ENCODE measurements around the gene COX5A.

DNA sequence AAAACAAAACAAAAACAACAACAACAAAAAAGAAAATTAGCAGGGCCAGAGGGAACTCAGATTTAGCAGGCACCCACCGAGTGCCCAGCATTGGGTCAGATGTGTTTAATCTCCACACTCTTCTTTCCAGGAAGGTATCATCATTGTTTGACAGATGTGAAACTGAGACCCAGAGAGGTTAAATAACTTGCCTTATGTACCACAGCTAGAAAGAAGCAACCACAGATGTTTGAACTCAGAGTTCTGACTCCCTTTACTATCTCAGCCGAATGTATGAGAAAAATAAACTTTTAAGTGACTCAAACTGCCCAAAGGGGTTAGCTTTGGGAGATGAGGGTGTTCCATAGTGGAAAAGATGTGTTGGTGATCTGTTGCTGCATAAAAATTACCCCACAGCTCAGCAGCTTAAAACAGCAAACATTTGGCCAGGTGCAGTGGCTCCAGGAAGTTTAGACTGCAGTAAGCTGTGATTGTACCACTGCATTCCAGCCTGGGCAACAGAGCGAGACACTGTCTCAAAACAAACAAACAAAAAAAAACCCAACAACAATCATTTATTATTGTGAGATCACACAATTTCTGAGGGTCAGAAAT is 23.2 kb upstream of the COX5A start:
- TF ChIP-seq EZH2 (IDR thresholded peaks at IDR 0.05) (no peak), POLR2AphosphoS5 (IDR thresholded peaks at IDR 0.05; ENCODE audit: borderline replicate concordance, low read depth, low read length) (no peak), FOXP2 (optimal IDR thresholded peaks at IDR 0.05; ENCODE audit: control extremely low read depth, extremely low read length, insufficient read depth) (no peak)

Measured in SK-N-MC (cell line).